ENCODE data around the gene SLC19A1.
"Not testable (repeated sequence)": the region's sequence is repeated elsewhere in the genome, so short reads cannot be mapped to it uniquely, and the experiment has no call there.

GRCh38 chr21:45531114-45531392 lies 11.2 kb downstream of the SLC19A1 start:
- not testable (repeated sequence) for TF ChIP-seq CTCF, POLR2A (IDR thresholded peaks at IDR 0.05)

Measured in Peyer's patch (tissue), 4 donors.